Mesenchymal stem cell (in vitro differentiated cells and primary cell): Measurements from ENCODE around the gene TRPV5.
A peak's percentile ranks its signal among the peaks of the same experiment; 100 is the strongest.

ENCODE experiments used
- DNase-seq: peaks from one replicate; pipeline ENCODE4 v3.0.0-alpha.2; 2013
- H2AFZ ChIP-seq: one replicate; pipeline ENCODE4 v1.6.1; 2013; ENCODE audit warnings: low read depth, mild to moderate bottlenecking, control low read depth, inconsistent platforms, low read length, moderate library complexity
- H2AK5ac ChIP-seq: 2 replicates; pipeline ENCODE4 v1.6.1; 2013; ENCODE audit warnings: low read length, moderate library complexity, mild to moderate bottlenecking, inconsistent platforms; ENCODE audit not compliant: severe bottlenecking
- H2BK120ac ChIP-seq: one replicate; pipeline ENCODE4 v1.6.1; 2013; ENCODE audit warnings: low read depth, mild to moderate bottlenecking, inconsistent platforms, low read length, moderate library complexity
- H2BK12ac ChIP-seq, 2 experiments: one replicate each; pipeline ENCODE4 v1.6.1; 2013; ENCODE audit warnings: inconsistent platforms in 2 of 2, low read length in 2 of 2, mild to moderate bottlenecking in 2 of 2, moderate library complexity in 2 of 2, control low read depth in 1 of 2
- H2BK15ac ChIP-seq: one replicate; pipeline ENCODE4 v1.6.1; 2013; ENCODE audit warnings: mild to moderate bottlenecking, low read depth, inconsistent platforms; ENCODE audit not compliant: poor library complexity, severe bottlenecking
- H2BK5ac ChIP-seq: 2 replicates; pipeline ENCODE4 v1.6.1; 2013; ENCODE audit warnings: low read depth, mild to moderate bottlenecking, low read length, control low read depth, inconsistent platforms; ENCODE audit not compliant: poor library complexity, severe bottlenecking
- H3K14ac ChIP-seq, 2 experiments: one replicate each; pipeline ENCODE4 v1.6.1; 2013; ENCODE audit warnings: inconsistent platforms in 2 of 2, low read length in 2 of 2, control low read depth in 1 of 2, mild to moderate bottlenecking in 1 of 2, moderate library complexity in 1 of 2
- H3K18ac ChIP-seq, 2 experiments: one replicate each; pipeline ENCODE4 v1.6.1; 2013; ENCODE audit warnings: inconsistent platforms in 2 of 2, low read length in 2 of 2, control low read depth in 1 of 2, low read depth in 1 of 2, mild to moderate bottlenecking in 1 of 2
- H3K23ac ChIP-seq, 2 experiments: one replicate each; pipeline ENCODE4 v1.6.1; 2013; ENCODE audit warnings: inconsistent platforms in 2 of 2, low read length in 2 of 2, mild to moderate bottlenecking in 2 of 2, moderate library complexity in 2 of 2, control low read depth in 1 of 2
- H3K27ac ChIP-seq: 2 replicates; pipeline ENCODE4 v1.5.1; 2013; ENCODE audit warnings: mild to moderate bottlenecking, moderate library complexity, low read length, control low read depth, inconsistent platforms; ENCODE audit not compliant: poor library complexity, severe bottlenecking
- H3K27me3 ChIP-seq, 2 experiments: 2 replicates each; pipeline versions ENCODE4 v1.6.1 to v1.7.0; 2013; ENCODE audit warnings: low read length in 2 of 2, mild to moderate bottlenecking in 2 of 2, moderate library complexity in 2 of 2, control low read depth in 1 of 2, inconsistent platforms in 1 of 2; ENCODE audit not compliant: control insufficient read depth in 1 of 2, insufficient read depth in 1 of 2
- H3K36me3 ChIP-seq, 2 experiments: 2 replicates each; pipeline versions ENCODE4 v1.6.1 to v1.7.0; 2013; ENCODE audit warnings: low read length in 2 of 2, control low read depth in 1 of 2, inconsistent platforms in 1 of 2, low read depth in 1 of 2, mild to moderate bottlenecking in 1 of 2; ENCODE audit not compliant: insufficient read depth in 2 of 2, control insufficient read depth in 1 of 2
- H3K4ac ChIP-seq, 2 experiments: one replicate each; pipeline ENCODE4 v1.6.1; 2013; ENCODE audit warnings: inconsistent platforms in 2 of 2, low read length in 2 of 2, mild to moderate bottlenecking in 2 of 2, moderate library complexity in 2 of 2, control low read depth in 1 of 2, low read depth in 1 of 2
- H3K4me1 ChIP-seq: 2 replicates; pipeline ENCODE4 v1.6.1; 2013; ENCODE audit warnings: low read depth, low read length, control low read depth; ENCODE audit not compliant: control insufficient read depth, insufficient read depth
- H3K4me2 ChIP-seq: 2 replicates; pipeline ENCODE4 v1.6.1; 2013; ENCODE audit warnings: low read length, mild to moderate bottlenecking, inconsistent platforms; ENCODE audit not compliant: poor library complexity, severe bottlenecking
- H3K4me3 ChIP-seq, 2 experiments: 2 replicates each; pipeline versions ENCODE4 v1.5.1 to v1.7.0; 2013; ENCODE audit warnings: low read length in 2 of 2, mild to moderate bottlenecking in 2 of 2, control low read depth in 1 of 2, low read depth in 1 of 2; ENCODE audit not compliant: insufficient read depth in 1 of 2
- H3K79me1 ChIP-seq: replicated peaks from 2 replicates; pipeline ENCODE4 v1.6.1; 2013; ENCODE audit warnings: mild to moderate bottlenecking, control low read depth, low read length, inconsistent platforms; ENCODE audit not compliant: poor library complexity, severe bottlenecking
- H3K9ac ChIP-seq: 2 replicates; pipeline ENCODE4 v1.7.0; 2013; ENCODE audit warnings: mild to moderate bottlenecking, low read length, moderate library complexity
- H3K9me3 ChIP-seq: 2 replicates; pipeline ENCODE4 v1.7.0; 2013; ENCODE audit warnings: mild to moderate bottlenecking, low read length; ENCODE audit not compliant: control insufficient read depth
- H4K8ac ChIP-seq: one replicate; pipeline ENCODE4 v1.6.1; 2013; ENCODE audit warnings: inconsistent platforms, mild to moderate bottlenecking, low read length, moderate library complexity
- H4K91ac ChIP-seq: one replicate; pipeline ENCODE4 v1.6.1; 2013; ENCODE audit warnings: mild to moderate bottlenecking, low read length, inconsistent platforms
- WGBS: methylation state at CpG from one replicate; pipeline ENCODE4 v1.1.7; 2013; ENCODE audit warnings: mixed read lengths; 5-methylcytosine and 5-hydroxymethylcytosine counted together

The TRPV5 gene

GRCh38 chr7:142887282-142888015 lies 46.1 kb downstream of the TRPV5 start:
- Histone ChIP-seq H2BK15ac (no peak overlapping the region), H2AK5ac (no peak overlapping the region), H3K4me2 (no peak overlapping the region), H4K91ac (peak overlapping the region; percentile 61), H3K9me3 (no peaks in the 10 kb centered on the region), H2BK5ac (no peak overlapping the region), H3K4ac (no peak overlapping the region), H3K4me1 (peaks cover 1% of the 10 kb centered on the region), H3K27ac (no peak overlapping the region), H2AFZ (no peak overlapping the region), H3K36me3 (no peaks in the 10 kb centered on the region), H2BK120ac (no peak overlapping the region), H3K79me1 (no peaks in the 10 kb centered on the region), H3K18ac (no peak overlapping the region), H3K4me3 (no peak overlapping the region), H2BK12ac (no peak overlapping the region), H4K8ac (no peak overlapping the region), H3K27me3 (peaks cover 9 to 48% of the 10 kb centered on the region in 2 experiments), H3K9ac (no peak overlapping the region), H3K23ac (no peak overlapping the region), H3K14ac (no peak overlapping the region)
- no peak for DNase-seq
- 82% methylated on average over 12 of the region's 12 CpGs for WGBS

GRCh38 chr7:142886866-142887265 lies 46.7 kb downstream of the TRPV5 start:
- H3K36me3 ChIP-seq = no peaks in the 10 kb centered on the region
- H3K4me1 ChIP-seq = peaks cover 1% of the 10 kb centered on the region
- H3K18ac ChIP-seq = no peak overlapping the region
- 72% methylated on average over 7 of the region's 7 CpGs for WGBS
- H2AK5ac ChIP-seq = no peak overlapping the region
- no peak overlapping the region for H3K4ac ChIP-seq
- no peak for DNase-seq
- H3K4me2 ChIP-seq = no peak overlapping the region
- H4K8ac ChIP-seq = no peak overlapping the region
- H3K23ac ChIP-seq = no peak overlapping the region
- H2BK5ac ChIP-seq = no peak overlapping the region
- H3K27ac ChIP-seq = no peak overlapping the region
- no peak overlapping the region for H2BK15ac ChIP-seq
- H3K79me1 ChIP-seq = no peaks in the 10 kb centered on the region
- no peak overlapping the region for H3K9ac ChIP-seq
- H3K27me3 ChIP-seq = peaks cover 9 to 47% of the 10 kb centered on the region in 2 experiments
- no peak overlapping the region for H2BK12ac ChIP-seq
- H2BK120ac ChIP-seq = no peak overlapping the region
- no peaks in the 10 kb centered on the region for H3K9me3 ChIP-seq
- no peak overlapping the region for H3K4me3 ChIP-seq
- H2AFZ ChIP-seq = no peak overlapping the region
- H4K91ac ChIP-seq = no peak overlapping the region
- no peak overlapping the region for H3K14ac ChIP-seq

GRCh38 chr7:142885311-142886230 lies 48.0 kb downstream of the TRPV5 start, which contains the start of gene TRPV6:
TSS of gene TRPV6 (minus strand) at chr7:142885745.
- Histone ChIP-seq H2AFZ (no peak within 1 kb of the TSS), H4K8ac (no peak within 1 kb of the TSS), H2BK5ac (no peak within 1 kb of the TSS), H3K36me3 (no peaks in the 10 kb centered on the region), H3K4me3 (no peak within 1 kb of the TSS), H2AK5ac (no peak within 1 kb of the TSS), H3K4ac (no peak within 1 kb of the TSS), H4K91ac (no peak within 1 kb of the TSS), H3K14ac (no peak within 1 kb of the TSS), H3K27ac (no peak within 1 kb of the TSS), H2BK12ac (no peak within 1 kb of the TSS), H3K27me3 (peaks cover 9 to 52% of the 10 kb centered on the region in 2 experiments), H3K79me1 (no peaks in the 10 kb centered on the region), H3K4me1 (peaks cover 1% of the 10 kb centered on the region), H3K18ac (no peak within 1 kb of the TSS), H3K23ac (no peak within 1 kb of the TSS), H2BK120ac (no peak within 1 kb of the TSS), H3K4me2 (no peak within 1 kb of the TSS), H2BK15ac (no peak within 1 kb of the TSS), H3K9me3 (no peaks in the 10 kb centered on the region), H3K9ac (no peak within 1 kb of the TSS)
- no peak for DNase-seq
- WGBS = 57% methylated on average over 9 of the region's 16 CpGs

DNA sequence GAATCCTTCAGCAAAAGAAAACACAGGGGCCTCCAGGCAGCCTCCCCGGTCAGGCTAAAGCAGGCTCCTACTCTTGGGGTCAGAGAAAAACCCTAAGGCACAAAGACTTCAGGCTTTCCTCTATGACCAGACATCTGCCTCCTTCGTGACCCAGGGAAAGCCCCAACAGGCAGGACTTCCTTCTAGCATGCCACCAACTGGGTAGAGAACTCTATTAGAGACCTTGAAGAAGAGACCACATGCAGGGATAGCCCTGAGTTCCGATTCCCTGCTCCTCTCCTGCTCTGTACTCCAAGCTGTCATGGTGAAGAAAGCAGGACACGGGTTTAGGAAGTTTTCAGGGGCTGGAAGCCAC lies 49.3 kb downstream of the TRPV5 start:
- Histone ChIP-seq H2BK120ac (no peak overlapping the region), H3K36me3 (no peaks in the 10 kb centered on the region), H3K18ac (no peak overlapping the region), H3K4me2 (no peak overlapping the region), H3K4me1 (peaks cover 1% of the 10 kb centered on the region), H2AFZ (no peak overlapping the region), H4K8ac (no peak overlapping the region), H2BK12ac (no peak overlapping the region), H4K91ac (no peak overlapping the region), H3K23ac (no peak overlapping the region), H3K27ac (no peak overlapping the region), H3K27me3 (peaks cover 19 to 66% of the 10 kb centered on the region in 2 experiments), H3K9ac (no peak overlapping the region), H3K9me3 (no peaks in the 10 kb centered on the region), H3K4ac (no peak overlapping the region), H2BK15ac (no peak overlapping the region), H3K4me3 (no peak overlapping the region), H2BK5ac (no peak overlapping the region), H3K14ac (no peak overlapping the region), H2AK5ac (no peak overlapping the region), H3K79me1 (no peaks in the 10 kb centered on the region)
- DNase-seq = no peak
- WGBS = 68% methylated on average over 4 of the region's 4 CpGs
